ENCODE measurements around the gene ERG. TPM values are rescaled to one million over a fixed set of nuclear protein-coding genes. Genes with fewer than 3 reads are reported as not detected.

The ERG gene
- total and polyA plus RNA-seq, 2 of the 13 experiments (the other 11 are each of a cell fraction or from before 2014, with no cell fraction given) = not detected

DNA sequence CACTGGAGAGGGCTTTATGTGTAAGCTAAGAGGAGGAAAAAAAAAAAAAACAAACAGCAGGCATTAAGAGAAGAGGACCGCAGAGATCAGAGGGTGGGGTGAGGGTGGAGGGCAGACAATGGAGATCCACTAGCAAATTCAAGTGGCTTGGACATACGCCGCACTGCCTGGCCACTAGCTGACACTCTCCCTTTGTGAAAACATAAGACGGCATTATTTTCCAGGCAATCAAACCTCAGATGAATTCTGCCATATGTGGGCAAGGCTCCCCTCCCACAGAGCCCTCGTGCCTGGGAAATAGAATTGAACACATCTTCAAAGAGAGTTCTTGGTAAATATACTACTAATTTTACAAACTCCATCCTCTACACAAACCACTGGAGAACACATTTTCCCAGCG lies 53.6 kb downstream of the ERG start:
- Histone ChIP-seq H3K9ac (ENCODE audit: insufficient read depth, low read depth, low read length) (no peak overlapping the region), H3K4me3 (replicated peaks in 1 of 3; ENCODE audit: insufficient read depth in 1 of 3, low read depth in 2 of 3, low read length in 3 of 3) (no peak overlapping the region), H4K20me1 (ENCODE audit: insufficient read depth, low read length) (no peaks in the 10 kb centered on the region), H3K4me1 (ENCODE audit: insufficient read depth, low read length) (no peaks in the 10 kb centered on the region), H3K9me3 (ENCODE audit: low read length) (no peaks in the 10 kb centered on the region), H3K27me3 (ENCODE audit: control insufficient read depth in 1 of 2, insufficient read depth in 2 of 2, low read length in 2 of 2) (peaks cover 0 to 12% of the 10 kb centered on the region in 2 experiments; a peak in 2 of 5 replicates), H2AFZ (ENCODE audit: low read length) (no peak overlapping the region), H3K36me3 (replicated peaks in 1 of 2; ENCODE audit: control insufficient read depth in 1 of 2, insufficient read depth in 2 of 2, low read length in 2 of 2) (no peaks in the 10 kb centered on the region), H3K79me2 (ENCODE audit: insufficient read depth, low read length) (no peaks in the 10 kb centered on the region), H3K4me2 (ENCODE audit: low read depth, low read length) (no peak overlapping the region), H3K27ac (ENCODE audit: extremely low read length, insufficient read depth, low read length) (no peak overlapping the region)
- ChIA-PET CTCF (ENCODE audit: low intra/inter-chr PET ratio, low total read pairs) (no interaction called here), POLR2A (no interaction called here)
- ATAC-seq = no peak
- no peak for DNase-seq (ENCODE audit: low spot score)
- intact Hi-C loops (cut with micrococcal nuclease; ENCODE audit: unreplicated experiment) = no loop called here
- FAIRE-seq = no peak
- in situ Hi-C loops (cut with HindIII; ENCODE audit: extremely low pct_ligation_motif_present, low pct_unique_long_range_greater_than_20kb) = no loop called here
- BruUV-seq (replicated peaks) = no TSS peak
- WGBS (ENCODE audit: low lambda C conversion rate) = 38% methylated on average over 6 of the region's 6 CpGs
- TF ChIP-seq HHEX (CRISPR knock-in tag; IDR thresholded peaks at IDR 0.05) (no peak), ZKSCAN1 (IDR thresholded peaks at IDR 0.05; ENCODE audit: low read length) (no peak), ZNF83 (CRISPR knock-in tag; IDR thresholded peaks at IDR 0.05; ENCODE audit: borderline replicate concordance) (no peak), RBFOX2 (IDR thresholded peaks at IDR 0.05; ENCODE audit: low read depth, low read length) (no peak), SIX4 (CRISPR knock-in tag; IDR thresholded peaks at IDR 0.05) (no peak), RFX3 (CRISPR knock-in tag; IDR thresholded peaks at IDR 0.05) (no peak), ZNF24 (IDR thresholded peaks at IDR 0.05) (no peak), HNRNPK (IDR thresholded peaks at IDR 0.05; ENCODE audit: low read depth, low read length, poor library complexity, severe bottlenecking) (no peak), ZNF788 (CRISPR knock-in tag; IDR thresholded peaks at IDR 0.05; ENCODE audit: borderline replicate concordance) (no peak), HDAC1 (CRISPR knock-in tag; IDR thresholded peaks at IDR 0.05) (no peak), NCOA2 (CRISPR knock-in tag; IDR thresholded peaks at IDR 0.05) (no peak), PHF20 (CRISPR knock-in tag; IDR thresholded peaks at IDR 0.05) (no peak)
- TF ChIP-seq, protein P1, sequence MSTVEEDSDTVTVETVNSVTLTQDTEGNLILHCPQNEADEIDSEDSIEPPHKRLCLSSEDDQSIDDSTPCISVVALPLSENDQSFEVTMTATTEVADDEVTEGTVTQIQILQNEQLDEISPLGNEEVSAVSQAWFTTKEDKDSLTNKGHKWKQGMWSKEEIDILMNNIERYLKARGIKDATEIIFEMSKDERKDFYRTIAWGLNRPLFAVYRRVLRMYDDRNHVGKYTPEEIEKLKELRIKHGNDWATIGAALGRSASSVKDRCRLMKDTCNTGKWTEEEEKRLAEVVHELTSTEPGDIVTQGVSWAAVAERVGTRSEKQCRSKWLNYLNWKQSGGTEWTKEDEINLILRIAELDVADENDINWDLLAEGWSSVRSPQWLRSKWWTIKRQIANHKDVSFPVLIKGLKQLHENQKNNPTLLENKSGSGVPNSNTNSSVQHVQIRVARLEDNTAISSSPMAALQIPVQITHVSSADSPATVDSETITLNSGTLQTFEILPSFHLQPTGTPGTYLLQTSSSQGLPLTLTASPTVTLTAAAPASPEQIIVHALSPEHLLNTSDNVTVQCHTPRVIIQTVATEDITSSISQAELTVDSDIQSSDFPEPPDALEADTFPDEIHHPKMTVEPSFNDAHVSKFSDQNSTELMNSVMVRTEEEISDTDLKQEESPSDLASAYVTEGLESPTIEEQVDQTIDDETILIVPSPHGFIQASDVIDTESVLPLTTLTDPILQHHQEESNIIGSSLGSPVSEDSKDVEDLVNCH (CRISPR knock-in tag; IDR thresholded peaks at IDR 0.05) = no peak
- TF ChIP-seq, protein P2, sequence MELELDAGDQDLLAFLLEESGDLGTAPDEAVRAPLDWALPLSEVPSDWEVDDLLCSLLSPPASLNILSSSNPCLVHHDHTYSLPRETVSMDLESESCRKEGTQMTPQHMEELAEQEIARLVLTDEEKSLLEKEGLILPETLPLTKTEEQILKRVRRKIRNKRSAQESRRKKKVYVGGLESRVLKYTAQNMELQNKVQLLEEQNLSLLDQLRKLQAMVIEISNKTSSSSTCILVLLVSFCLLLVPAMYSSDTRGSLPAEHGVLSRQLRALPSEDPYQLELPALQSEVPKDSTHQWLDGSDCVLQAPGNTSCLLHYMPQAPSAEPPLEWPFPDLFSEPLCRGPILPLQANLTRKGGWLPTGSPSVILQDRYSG (CRISPR knock-in tag; IDR thresholded peaks at IDR 0.05) = no peak
- TF ChIP-seq, protein P3, sequence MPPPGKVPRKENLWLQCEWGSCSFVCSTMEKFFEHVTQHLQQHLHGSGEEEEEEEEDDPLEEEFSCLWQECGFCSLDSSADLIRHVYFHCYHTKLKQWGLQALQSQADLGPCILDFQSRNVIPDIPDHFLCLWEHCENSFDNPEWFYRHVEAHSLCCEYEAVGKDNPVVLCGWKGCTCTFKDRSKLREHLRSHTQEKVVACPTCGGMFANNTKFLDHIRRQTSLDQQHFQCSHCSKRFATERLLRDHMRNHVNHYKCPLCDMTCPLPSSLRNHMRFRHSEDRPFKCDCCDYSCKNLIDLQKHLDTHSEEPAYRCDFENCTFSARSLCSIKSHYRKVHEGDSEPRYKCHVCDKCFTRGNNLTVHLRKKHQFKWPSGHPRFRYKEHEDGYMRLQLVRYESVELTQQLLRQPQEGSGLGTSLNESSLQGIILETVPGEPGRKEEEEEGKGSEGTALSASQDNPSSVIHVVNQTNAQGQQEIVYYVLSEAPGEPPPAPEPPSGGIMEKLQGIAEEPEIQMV (CRISPR knock-in tag; IDR thresholded peaks at IDR 0.05; ENCODE audit: low read depth) = no peak
- TF ChIP-seq, protein P4, sequence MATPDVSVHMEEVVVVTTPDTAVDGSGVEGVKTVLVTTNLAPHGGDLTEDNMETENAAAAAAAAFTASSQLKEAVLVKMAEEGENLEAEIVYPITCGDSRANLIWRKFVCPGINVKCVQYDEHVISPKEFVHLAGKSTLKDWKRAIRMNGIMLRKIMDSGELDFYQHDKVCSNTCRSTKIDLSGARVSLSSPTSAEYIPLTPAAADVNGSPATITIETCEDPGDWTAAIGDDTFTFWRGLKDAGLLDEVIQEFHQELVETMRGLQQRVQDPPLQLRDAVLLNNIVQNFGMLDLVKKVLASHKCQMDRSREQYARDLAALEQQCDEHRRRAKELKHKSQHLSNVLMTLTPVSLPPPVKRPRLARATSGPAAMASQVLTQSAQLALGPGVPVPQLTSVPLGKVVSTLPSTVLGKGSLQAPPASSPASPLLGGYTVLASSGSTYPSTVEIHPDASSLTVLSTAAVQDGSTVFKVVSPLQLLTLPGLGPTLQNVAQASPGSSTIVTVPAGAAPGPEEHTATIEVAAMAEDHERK (CRISPR knock-in tag; IDR thresholded peaks at IDR 0.05; ENCODE audit: low read depth) = no peak

Data from HepG2 (cell line).